ENCODE data around the gene KCNAB1.
"Not testable (repeated sequence)": the region's sequence is repeated elsewhere in the genome, so short reads cannot be mapped to it uniquely, and the experiment has no call there.

The KCNAB1 gene

DNA sequence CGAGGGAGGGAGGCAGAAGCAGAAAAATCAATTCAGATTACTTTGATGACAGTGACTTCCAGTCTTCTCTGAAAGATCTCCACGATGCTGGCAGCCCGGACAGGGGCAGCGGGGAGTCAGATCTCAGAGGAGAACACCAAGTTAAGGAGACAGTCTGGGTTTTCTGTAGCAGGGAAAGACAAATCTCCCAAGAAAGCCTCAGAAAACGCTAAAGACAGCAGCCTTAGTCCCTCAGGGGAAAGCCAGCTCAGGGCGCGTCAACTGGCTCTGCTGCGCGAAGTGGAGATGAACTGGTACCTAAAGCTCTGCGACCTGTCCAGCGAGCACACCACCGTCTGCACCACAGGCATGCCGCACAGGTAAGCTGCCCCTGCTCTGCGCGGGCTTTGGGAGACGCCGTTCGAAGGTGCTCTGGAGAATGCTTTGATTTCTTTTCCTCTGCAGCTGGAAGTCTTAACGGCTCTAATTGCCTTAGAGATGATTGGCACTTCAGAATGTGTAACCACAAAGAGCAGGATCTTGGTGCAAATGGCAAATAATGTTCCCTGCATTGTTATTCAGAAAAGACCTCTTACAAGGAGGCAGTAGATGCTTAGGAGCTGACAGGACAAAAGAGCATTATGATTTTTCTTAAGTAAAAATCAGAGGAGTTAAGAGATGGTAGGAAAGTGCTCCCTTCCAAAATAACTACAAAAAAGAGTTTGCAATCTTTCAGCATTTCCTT lies at the start of gene KCNAB1:
TSS of gene KCNAB1 (plus strand) at position 51 of the 724 bp plus-strand sequence.
- DNase-seq (ENCODE audit: low spot score) (no peak), FAIRE-seq (no peak)

GRCh38 chr3:156071031-156071430 lies 49.3 kb upstream of the KCNAB1 start:
- no peak for FAIRE-seq

DNA sequence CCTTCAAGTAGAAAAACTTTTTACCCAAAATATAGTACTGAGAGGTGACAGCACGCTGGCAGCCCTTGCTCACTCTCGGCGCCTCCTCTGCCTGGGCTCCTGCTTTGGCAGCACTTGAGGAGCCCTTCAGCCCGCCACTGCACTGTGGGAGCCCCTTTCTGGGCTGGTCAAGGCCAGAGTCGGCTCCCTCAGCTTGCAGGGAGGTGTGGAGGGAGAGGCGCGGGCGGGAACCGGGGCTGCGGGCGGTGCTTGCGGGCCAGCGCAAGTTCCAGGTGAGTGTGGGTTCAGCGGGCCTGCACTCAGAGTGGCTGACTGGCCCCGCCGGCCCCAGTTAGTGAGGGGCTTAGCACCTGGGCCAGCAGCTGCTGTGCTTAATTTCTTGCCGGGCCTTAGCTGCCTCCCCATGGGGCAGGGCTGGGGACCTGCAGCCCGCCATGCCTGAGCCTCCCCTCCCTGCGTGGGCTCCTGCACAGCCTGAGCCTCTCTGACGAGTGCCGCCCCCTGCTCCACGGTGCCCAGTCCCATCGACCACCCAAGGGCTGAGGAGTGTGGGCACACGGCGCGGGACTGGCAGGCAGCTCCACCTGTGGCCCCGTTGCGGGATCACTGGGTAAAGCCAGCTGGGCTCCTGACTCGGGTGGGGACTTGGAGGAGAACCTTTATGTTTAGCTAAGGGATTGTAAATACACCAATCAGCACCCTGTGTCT lies 47.3 kb upstream of the KCNAB1 start:
- not testable (repeated sequence) for FAIRE-seq; DNase-seq (ENCODE audit: low spot score)

More at GRCh38 chr3:156071031-156071430, 49.3 kb upstream of the KCNAB1 start:
- peak; percentile 25 for DNase-seq (ENCODE audit: low spot score)

DNA sequence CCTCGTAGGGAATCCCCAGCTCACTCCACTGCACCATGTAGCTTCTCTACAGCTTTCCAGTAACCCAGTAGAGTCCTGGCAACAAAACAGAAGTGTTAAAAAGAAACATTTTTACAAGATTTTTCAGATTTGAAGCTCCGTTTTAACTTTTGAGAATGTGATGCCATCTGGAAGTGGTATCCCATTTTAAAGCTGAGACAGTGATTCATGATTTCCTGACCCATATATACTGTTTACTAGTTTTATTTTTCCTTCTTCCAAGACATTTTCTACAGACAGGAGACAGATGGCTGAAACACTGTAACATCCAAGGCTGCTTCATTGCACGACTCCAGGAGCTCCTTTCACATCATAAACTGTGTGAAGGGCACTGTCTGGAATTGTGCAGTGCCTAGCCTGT lies 30.3 kb upstream of the KCNAB1 start:
- FAIRE-seq, result no peak
- DNase-seq (ENCODE audit: low spot score), result no peak

DNA sequence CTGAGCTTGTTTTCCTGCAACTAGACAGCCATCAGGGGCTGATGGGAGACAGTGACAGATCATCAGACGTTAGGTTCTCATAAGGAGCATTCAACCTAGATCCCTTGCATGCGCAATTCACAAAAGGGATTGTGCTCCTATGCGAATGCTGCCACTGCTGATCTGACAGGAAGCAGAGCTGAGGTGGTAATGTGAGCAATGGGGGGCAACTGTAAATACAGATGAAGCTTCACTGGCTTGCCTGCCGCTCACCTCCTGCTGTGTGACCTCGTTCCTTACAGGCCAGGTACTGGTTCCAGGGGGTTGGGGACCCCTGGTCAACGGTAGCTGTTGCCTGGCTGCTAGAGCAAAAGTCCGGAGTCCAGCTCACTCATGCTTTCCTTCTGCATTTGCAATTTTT lies 26.4 kb upstream of the KCNAB1 start:
- FAIRE-seq (no peak), DNase-seq (ENCODE audit: low spot score) (no peak)

DNA sequence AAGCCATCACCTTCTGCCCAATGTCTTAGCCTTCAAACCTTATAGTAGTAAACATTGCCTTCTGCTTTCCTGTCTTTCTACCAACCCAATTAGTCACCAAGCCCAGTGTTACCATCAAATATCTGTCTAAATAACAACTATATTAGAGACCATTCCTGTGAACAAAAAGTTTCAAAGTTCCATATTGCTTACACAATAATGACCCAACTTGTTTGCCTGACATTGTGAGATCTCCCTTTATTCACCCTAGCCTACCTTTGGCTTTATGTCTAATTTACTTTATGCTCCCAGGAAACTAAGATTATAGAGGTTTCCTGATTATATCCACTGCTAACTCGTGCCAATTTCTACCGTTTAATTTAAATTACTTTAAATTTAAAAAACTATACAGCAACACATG lies 26.0 kb upstream of the KCNAB1 start:
- no peak for FAIRE-seq
- DNase-seq (ENCODE audit: low spot score), result no peak

- not testable (repeated sequence) for DNase-seq (ENCODE audit: low spot score); FAIRE-seq
Measured at GRCh38 chr3:156095652-156096051, 24.7 kb upstream of the KCNAB1 start.

GRCh38 chr3:156098437-156099035 lies 21.8 kb upstream of the KCNAB1 start:
- DNase-seq (ENCODE audit: low spot score) (no peak), FAIRE-seq (no peak)

DNA sequence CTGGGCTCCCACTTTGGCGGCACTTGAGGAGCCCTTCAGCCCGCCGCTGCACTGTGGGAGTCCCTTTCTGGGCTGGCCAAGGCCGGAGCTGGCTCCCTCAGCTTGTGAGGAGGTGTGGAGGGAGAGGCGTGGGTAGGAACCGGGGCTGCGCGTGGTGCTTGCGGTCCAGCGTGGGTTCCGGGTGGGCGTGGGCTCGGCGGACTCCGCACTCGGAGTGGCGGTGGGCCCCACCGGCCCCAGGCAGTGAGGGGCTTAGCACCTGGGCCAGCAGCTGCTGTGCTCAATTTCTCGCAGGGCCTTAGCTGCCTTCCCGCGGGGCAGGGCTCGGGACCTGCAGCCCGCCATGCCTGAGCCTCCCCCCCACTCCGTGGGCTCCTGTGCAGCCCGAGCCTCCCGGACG lies 21.0 kb upstream of the KCNAB1 start:
- not testable (repeated sequence) for DNase-seq (ENCODE audit: low spot score); FAIRE-seq

DNA sequence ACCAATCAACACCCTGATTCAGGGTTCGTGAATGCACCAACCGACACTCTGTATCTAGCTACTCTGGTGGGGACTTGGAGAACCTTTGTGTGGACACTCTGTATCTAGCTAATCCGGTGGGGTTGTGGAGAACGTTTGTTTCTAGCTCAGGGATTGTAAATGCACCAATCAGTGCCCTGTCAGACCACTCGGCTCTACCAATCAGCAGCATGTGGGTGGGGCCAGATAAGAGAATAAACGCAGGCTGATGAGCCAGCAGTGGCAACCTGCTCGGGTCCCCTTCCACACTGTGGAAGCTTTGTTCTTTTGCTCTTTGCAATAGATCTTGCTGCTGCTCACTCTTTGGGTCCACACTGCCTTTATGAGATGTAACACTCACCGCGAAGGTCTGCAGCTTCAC lies 20.4 kb upstream of the KCNAB1 start:
- not testable (repeated sequence) for FAIRE-seq; DNase-seq (ENCODE audit: low spot score)

- FAIRE-seq (no peak), DNase-seq (ENCODE audit: low spot score) (no peak)
Measured at GRCh38 chr3:156102267-156102931, 18.0 kb upstream of the KCNAB1 start.

GRCh38 chr3:156106721-156107373 lies 13.5 kb upstream of the KCNAB1 start:
- no peak for FAIRE-seq

GRCh38 chr3:156107504-156107903 lies 12.9 kb upstream of the KCNAB1 start:
- DNase-seq (ENCODE audit: low spot score) (no peak), FAIRE-seq (no peak)

More at GRCh38 chr3:156106721-156107373, 13.5 kb upstream of the KCNAB1 start:
- DNase-seq (ENCODE audit: low spot score), result no peak

DNA sequence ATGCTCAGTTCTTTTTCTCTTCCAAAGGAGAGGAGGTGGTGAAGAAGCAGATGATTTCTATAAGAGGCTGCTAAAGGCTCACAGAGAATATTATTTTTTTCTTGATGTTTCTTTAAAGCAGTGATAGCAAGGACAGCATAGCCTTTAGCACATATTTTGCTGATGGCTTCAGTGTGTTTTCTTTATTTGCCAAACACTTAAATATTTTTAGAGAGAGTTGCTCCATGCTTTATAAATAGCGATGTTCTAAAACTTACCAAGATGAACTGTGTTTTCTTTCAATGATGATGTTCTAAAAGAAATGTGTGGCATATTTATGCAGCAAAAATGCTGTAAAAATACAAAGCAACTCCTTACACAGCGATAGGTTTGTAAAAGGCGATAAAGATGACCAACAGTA lies 11.8 kb upstream of the KCNAB1 start:
- FAIRE-seq (no peak), DNase-seq (ENCODE audit: low spot score) (no peak)

- FAIRE-seq (no peak), DNase-seq (ENCODE audit: low spot score) (no peak)
Measured at GRCh38 chr3:156109989-156110388, 10.4 kb upstream of the KCNAB1 start.

- FAIRE-seq (no peak), DNase-seq (ENCODE audit: low spot score) (no peak)
Measured at GRCh38 chr3:156126467-156126866, 6.1 kb downstream of the KCNAB1 start.

- FAIRE-seq (no peak), DNase-seq (ENCODE audit: low spot score) (no peak)
Measured at GRCh38 chr3:156131241-156131640, 10.9 kb downstream of the KCNAB1 start.

GRCh38 chr3:156131799-156132198 lies 11.4 kb downstream of the KCNAB1 start:
- FAIRE-seq (no peak), DNase-seq (ENCODE audit: low spot score) (no peak)

DNA sequence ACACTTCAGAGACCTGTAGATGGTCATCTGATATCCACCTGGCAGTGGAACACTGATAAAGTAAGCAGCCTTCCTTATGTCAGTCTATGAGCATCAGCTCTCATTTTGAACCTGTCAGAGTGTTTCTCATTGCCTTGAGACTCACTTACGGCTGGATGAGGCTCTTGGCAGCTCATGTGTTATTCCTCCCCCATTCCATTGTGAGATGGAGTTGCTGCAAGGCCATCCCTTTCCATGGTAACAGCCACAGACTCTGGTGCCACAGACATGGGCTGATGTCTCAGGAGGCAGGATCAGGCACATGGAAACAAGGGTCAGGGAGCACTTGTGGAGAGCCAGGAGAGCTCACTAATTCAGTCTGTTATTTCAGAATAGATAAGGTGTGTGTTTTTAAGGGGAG lies 11.9 kb downstream of the KCNAB1 start:
- FAIRE-seq (no peak), DNase-seq (ENCODE audit: low spot score) (no peak)

DNA sequence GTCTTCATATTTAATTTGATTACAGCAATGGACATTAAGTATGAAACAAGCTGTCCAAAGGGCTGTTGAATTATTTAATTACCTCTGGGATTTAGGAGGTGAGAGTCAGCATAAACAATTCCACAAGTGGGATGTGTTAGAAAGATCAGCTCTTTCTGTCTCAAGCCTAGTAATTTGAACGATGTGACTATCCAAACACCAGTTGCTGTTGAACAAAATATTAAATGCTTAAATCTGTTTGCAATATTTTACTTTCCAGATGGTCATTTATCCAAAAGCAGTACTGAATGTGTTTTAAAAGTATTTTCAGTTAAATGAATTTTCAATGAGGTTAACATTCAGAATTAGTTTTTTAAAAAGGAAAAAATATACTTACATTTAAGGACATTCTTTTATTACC lies 12.7 kb downstream of the KCNAB1 start:
- FAIRE-seq, result no peak
- DNase-seq (ENCODE audit: low spot score), result no peak

GRCh38 chr3:156135921-156136638 lies 15.7 kb downstream of the KCNAB1 start:
- DNase-seq (ENCODE audit: low spot score), result no peak

More at GRCh38 chr3:156135921-156136638, 15.7 kb downstream of the KCNAB1 start:
- FAIRE-seq, result no peak

Data from urothelium cell line (cell line).